Cardiac fibroblast (primary cell): ENCODE results near the gene ACTBL2.

Experiments used
- DNase-seq, 2 donors: peaks; one replicate each; pipeline versions ENCODE4 v3.0.0 to v3.0.0-alpha.2; 2010; ENCODE audit warnings: low read depth in 2 of 2
- H3K4me3 ChIP-seq, 2 donors: replicated peaks in 1 of 2; 1 replicate in 1 of 2; 2 replicates in 1 of 2; pipeline ENCODE4 v1.5.1; 2011; ENCODE audit warnings: low read depth in 2 of 2, low read length in 2 of 2, mild to moderate bottlenecking in 2 of 2, moderate library complexity in 1 of 2
- CTCF ChIP-seq: IDR thresholded peaks from one replicate; pipeline ENCODE4 v1.5.1; 2011; ENCODE audit warnings: low read depth, mild to moderate bottlenecking, low read length, inconsistent platforms

The ACTBL2 gene

GRCh38 chr5:57434227-57434640, 48.4 kb downstream of the ACTBL2 start:
- TF ChIP-seq CTCF: no peak
- peak; percentile 84 to 94 for DNase-seq
- no peak overlapping the region for H3K4me3 ChIP-seq

GRCh38 chr5:57432876-57433275, 49.7 kb downstream of the ACTBL2 start:
- peak; percentile 27 for TF ChIP-seq CTCF
- DNase-seq: peak; percentile 45 to 59

GRCh38 chr5:57431759-57432158, 50.9 kb downstream of the ACTBL2 start:
- no peak overlapping the region for H3K4me3 ChIP-seq
- no peak for DNase-seq
- TF ChIP-seq CTCF: no peak

More at GRCh38 chr5:57432876-57433275, 49.7 kb downstream of the ACTBL2 start:
- no peak overlapping the region for H3K4me3 ChIP-seq
